ENCODE data around the gene NCAM1. TPM values are rescaled to one million over a fixed set of nuclear protein-coding genes. Genes with fewer than 3 reads are reported as not detected.

Gene NCAM1
- total RNA-seq, 1 donor from 2014 or later: 0.90 TPM

DNA sequence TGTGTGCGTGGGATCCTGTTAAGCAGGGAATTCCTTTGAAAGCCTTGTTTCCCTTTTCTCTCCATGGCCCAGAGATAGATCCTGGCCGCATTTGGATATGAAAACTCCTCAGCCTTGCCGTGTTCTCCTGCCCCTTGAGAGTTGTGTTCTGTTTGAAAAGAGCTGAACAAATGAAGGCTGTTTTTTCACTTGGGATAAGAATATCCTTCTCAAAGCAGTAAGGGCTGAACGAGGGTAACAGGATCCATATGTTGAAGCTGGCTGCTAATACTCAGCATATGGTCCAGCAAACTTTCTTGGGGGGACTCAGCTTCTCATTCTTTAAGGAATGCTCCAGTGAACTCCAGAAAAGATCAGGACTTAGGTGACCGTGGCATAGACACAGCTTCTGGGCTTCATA is 238.6 kb downstream of the NCAM1 start:
- DNase-seq (ENCODE audit: low read depth in 2 of 2): no peak

DNA sequence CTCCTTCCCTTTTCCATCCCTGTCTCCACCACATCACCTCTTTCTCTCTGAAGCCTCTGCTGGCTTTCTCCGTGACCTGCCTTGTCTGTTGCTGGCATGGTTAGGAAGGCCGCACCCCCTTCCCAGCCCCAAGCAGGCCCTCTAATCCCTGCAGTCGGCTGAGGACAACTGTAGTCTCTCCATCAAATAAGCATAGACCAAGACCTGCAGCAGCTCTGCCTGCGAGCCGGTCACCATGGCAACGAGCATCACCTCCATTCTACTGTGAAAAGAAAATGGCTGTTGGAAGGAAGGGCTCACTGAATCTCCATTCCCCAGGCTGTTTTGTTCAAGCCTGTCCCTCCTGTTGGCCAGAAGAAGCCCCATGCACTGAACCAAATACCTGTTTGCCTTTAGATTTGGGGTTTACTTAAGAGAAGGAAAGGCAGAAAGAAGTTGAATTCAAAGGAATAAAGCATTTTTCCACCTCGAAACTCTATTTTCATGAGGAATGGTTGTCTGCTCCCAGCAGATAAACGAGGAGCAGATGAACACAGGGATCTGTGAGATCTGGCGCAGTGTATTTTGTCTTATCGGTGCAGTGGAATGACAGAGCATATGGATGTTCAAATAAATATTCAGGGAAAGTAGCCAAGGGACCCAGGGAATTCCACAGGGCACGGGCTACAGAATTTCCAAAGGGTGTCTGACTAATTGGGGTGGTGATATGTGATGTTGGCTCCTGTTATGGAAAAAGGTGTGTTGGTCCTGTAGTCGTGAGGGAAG is 240.0 kb downstream of the NCAM1 start:
- DNase-seq (ENCODE audit: low read depth in 2 of 2): no peak

DNA sequence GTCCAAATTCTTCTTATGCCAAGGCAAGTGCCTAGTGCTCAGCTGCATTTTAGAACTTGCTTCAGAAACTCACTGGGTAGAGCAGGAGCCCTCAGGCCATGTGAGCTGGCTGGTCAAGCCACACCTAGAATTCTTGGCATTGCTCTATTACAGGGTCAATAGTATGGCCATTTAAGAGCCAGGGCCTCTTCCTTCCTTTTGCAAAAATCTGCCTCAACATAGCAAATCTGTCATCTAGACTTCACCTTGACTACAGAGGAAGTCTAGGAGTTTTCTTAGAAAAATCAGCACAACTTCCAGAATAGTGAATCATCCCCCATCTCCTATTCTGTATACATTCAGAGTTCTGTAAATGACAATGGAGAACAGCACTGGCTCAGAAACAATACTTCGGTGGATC is 241.2 kb downstream of the NCAM1 start:
- DNase-seq (ENCODE audit: low read depth in 2 of 2): no peak

GRCh38 chr11:113203141-113203753 is 242.0 kb downstream of the NCAM1 start:
- DNase-seq (ENCODE audit: low read depth in 2 of 2): no peak

DNA sequence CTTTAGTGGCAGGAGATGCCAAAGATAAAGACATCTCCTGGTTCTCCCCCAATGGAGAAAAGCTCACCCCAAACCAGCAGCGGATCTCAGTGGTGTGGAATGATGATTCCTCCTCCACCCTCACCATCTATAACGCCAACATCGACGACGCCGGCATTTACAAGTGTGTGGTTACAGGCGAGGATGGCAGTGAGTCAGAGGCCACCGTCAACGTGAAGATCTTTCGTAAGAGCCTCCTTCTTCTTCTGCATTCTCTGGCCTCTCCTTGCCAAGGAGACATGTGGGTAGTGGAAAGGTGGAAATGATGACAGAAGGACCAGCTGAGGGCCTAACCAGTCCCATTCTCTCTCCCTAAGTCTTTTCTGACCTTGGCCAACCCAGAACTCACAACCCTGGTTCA is 243.1 kb downstream of the NCAM1 start:
- DNase-seq (ENCODE audit: low read depth in 2 of 2): no peak

GRCh38 chr11:113213549-113213948 is 252.3 kb downstream of the NCAM1 start:
- DNase-seq (ENCODE audit: low read depth in 2 of 2): no peak

DNA sequence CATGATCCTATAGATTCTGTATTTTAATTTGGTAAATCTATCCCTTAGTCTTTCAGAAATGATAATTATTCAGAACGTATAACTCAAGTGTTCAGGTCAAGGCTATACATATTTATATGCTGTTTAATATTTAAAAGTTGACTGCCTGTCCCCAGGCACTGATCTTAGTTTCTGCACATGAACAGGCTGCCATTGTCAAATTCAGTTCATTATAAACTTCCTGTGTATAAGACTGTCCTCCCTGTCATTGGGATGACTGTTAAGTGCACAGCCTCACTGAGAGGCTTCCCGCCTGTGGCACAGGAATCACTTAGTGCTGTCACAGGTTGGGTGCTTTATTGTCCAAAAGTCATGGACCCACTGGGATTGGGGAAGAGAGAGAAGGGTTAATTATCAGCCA is 261.0 kb downstream of the NCAM1 start:
- no peak for DNase-seq (ENCODE audit: low read depth in 2 of 2)

DNA sequence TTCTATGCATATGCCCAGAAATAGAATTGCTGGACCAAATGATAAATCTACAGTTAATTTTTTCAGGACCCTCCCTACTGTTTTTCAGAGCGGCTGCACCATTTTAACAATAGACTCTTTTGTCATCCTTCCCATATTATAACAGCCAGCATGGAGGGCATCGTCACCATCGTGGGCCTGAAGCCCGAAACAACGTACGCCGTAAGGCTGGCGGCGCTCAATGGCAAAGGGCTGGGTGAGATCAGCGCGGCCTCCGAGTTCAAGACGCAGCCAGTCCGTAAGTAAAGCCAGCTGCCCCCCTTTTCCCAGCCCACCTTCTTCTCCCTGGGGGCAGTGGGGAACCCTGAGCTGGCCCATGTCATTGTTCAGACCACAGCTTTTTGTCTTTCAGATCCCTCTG is 273.7 kb downstream of the NCAM1 start:
- DNase-seq (ENCODE audit: low read depth in 2 of 2): no peak

DNA sequence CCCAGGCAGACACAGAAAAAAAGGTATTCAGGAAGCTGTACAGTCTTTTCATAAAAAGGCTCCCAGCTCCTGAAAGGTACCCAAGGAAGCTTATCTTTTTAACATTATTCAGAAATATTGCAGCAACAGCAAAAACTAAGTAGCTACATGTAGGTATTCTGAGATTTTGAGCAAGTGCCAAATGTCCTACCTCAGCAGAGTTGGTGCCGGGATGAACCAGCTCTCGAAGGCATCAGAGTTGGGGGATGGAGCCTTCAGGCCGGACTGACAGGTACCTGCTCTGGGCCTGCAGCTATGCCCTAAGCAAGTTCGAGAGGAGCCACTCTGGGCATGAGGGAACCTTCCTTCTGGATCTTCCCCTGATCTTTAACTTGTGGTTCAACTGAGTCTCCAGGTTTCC is 276.0 kb downstream of the NCAM1 start:
- DNase-seq (ENCODE audit: low read depth in 2 of 2): no peak

DNA sequence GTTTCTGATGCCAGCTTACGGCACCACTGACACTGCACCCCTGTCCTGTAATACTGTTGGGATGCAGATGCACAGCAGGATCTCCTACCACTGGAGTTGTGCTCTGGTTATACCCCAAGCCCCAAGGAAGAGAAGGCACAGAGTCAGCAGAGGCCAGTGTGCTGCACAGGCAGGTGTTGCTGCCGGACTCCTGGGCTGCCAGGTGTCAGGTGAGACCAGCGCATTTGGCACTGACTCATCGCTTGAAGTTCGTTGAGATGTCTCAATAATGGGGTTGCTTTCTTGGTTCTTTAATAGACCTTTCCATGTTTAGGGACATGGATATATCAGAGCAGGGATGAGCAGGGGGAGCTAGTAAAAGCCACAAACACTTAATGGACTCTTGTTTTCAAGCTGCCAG is 277.5 kb downstream of the NCAM1 start:
- DNase-seq (ENCODE audit: low read depth in 2 of 2): no peak

DNA sequence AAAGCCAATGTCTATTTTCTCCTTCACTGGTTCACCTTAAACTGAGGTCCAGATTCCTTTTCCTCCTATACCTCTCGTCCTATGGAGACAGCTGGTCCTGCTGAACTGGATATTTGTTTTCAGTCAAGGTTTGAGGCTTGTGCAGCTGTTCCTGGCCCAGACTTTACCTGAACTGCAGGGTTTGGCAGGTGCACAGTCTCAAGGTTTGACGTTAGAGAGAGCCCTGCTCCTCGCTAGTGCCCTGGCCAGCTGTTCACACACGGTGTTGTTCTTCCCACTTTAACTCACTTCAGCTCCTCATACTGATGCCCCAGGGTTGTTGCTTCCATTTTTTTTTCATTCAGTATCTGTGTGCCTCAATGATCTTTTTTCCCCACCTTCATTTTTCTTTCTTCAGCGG is 279.2 kb downstream of the NCAM1 start:
- DNase-seq (ENCODE audit: low read depth in 2 of 2): no peak

DNA sequence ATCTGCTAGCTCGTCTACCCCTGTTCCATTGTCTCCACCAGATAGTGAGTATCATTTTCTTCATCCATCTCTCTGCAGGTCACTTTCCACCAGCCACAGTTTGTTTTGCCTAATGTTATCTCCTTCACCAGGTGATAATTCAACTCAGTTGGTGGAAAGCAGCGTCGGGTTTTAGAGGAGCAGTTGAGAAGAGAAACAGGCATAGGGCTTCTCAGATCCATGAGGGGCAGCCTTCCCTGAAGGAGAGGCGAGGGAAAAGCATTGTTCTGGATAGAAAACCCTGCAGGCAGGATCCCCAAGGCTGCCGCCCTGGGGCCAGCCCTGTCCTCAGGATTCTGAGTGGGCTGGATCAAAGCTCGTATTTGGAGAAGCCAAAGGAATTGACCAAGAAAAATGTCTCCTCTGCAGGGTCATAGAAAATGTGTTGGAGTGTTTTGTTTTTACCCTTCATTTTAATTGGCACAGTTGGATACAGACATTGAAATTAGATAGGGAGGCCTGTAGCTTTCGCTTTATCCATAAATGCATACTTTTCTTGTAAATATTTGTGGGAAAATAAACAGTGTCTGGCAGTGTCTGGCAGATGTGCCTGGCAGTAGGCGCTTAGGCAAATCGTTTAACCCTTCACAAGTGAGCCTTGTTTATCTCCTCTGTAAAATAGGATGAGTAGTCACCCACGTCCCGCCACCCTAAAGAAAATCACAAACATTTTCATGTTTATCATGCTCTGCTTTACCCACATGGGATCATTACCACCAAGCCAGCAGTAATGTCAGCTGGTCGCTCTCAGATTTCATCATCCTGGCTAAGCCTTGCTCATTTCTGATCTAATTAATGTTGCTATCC is 279.8 kb downstream of the NCAM1 start:
- DNase-seq (ENCODE audit: low read depth in 2 of 2): no peak

DNA sequence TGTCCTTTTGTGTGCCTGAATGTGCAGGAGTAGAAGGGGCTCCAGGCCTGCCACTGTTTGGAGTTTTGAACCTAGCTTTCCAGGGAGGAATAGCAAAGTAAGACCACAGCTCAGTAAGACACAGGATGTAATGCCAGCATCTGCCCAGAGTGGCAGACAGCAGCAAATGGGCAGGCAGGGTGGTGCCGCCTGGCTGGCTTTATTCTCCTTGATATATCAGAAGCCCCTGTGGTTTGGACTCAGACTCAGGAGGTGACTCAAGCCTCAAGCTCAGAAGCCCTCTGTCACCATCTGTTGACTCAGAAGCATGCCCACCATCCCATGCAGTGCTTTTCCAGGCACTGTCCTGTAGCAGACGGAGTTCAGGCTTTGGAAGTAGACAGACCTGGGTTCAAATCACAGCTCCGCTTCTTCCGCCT is 280.4 kb downstream of the NCAM1 start:
- no peak for DNase-seq (ENCODE audit: low read depth in 2 of 2)

GRCh38 chr11:113242060-113242459 is 280.8 kb downstream of the NCAM1 start:
- DNase-seq (ENCODE audit: low read depth in 2 of 2): no peak

DNA sequence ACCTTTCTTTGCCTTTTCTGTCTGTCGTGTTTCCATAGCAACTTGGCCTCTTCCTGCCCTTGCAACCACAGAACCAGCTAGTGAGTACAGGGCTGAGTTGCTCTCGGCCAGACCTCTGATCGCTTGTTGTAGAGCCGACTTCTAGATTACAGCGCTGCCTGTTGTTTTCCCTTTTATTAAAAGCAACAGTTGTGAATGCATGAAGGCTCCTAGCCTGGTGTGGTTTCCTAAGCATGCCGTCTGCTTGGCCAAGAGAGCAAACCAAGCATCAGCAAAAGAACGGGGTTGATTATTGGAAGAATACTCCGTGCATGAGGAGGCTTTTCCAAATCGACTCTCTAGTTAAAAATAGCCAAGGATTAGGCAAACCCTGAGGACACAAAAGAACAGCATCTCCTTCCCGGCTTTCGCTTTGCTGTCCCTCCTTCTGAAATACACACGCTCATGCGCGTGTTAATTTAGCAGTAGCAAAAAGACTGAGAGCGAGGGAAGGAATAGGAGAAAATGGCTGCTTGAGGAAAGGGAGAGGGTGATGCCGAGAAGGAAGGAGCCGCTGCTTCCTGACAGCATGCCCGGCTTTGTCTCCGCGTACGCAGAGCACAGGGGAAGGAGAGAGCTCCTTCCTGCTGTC is 281.7 kb downstream of the NCAM1 start:
- DNase-seq (ENCODE audit: low read depth in 2 of 2): no peak

DNA sequence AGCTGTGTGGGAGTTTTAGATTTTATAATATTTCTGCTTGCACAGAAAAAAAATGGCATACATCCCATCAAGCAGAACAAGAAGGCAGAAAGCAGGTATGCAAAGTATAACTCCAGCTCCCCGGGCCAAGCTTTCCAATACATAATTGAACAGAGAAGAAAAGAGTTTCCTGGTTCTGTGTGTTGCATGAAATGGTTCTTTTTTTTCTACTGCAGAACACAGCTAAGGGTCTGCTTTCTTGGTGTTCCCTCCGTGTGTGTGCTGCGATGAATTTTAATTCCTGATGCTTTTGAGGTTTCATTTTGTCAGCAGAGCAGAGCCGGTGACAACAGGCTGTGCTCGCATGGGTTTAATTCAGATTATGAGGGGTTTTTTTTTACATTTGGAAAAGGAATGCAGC is 282.5 kb downstream of the NCAM1 start:
- no peak for DNase-seq (ENCODE audit: low read depth in 2 of 2)

DNA sequence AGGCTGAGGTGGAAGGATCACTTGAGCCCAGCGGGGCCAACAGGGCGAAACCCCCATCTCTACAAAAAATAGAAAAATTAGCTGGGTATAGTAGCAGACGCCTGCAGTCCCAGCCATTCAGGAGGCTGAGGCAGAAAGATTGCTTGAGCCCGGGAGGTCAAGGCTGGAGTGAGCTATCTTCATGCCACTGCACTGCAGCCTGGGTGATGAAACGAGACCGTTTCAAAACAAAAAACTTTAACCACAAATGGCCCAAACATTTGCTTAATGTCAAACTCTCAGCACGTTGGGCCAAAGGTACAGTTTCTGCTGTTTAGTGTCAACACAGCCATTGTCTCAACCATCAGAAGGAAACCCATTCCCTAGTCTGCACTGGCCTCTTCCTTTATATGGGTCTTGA is 284.0 kb downstream of the NCAM1 start:
- DNase-seq (ENCODE audit: low read depth in 2 of 2): no peak

GRCh38 chr11:113247221-113247620 is 286.0 kb downstream of the NCAM1 start:
- no peak for DNase-seq (ENCODE audit: low read depth in 2 of 2)

DNA sequence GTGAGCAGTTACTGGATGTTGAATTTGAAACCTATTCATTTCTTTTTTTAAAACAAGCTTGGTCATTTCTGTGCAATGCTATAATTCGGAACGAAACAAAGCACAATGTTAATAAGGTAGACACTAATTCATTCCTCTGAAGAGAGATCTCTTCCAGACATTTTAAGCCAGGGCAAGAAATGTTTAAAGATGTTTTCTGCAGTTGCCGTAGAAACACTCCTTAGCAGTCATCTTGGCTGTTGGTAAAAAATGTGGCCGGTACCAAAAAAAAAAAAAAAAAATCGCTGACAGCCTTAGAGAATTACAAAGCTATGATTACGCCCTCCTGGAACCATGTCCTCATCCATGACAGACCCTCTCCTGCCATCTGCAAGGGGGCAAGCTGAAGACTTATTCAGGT is 286.7 kb downstream of the NCAM1 start:
- DNase-seq (ENCODE audit: low read depth in 2 of 2): no peak

DNA sequence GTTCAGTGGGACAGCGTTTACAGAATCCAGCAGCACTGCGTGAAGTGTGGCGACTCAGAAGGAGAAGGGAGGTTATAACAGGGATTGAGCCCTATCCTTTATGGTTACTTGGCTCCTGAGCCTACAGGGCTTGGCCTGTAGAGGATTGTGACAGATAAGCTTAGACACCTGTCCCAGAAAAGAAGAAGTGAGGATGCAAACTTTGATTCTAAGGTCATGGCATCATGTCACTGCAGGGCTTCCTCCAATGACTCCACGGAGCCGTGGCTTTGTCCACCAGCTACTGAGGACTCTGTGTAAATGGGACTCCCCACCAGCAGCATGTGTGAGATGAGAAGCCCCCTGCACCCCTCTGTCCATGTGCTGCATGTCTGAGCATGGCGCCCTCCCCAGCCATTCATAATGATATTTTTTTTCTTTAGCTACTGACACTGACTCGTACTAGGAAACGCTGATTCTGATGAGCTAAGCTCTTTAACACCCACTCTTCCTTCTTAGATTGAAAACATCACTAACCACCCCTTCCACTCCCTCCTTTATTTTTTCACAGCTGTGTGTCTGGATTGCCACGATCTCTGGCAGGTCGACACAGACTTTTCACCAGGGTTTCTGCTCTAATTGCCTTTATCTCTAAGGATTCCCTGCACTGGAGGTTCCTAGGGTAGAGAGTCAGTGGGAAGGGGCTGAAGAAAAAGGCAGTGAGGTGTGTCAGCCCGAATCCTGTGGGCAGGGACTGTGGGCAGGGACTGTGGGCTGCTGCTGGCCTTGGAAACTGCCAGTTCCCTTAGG is 287.7 kb downstream of the NCAM1 start:
- no peak for DNase-seq (ENCODE audit: low read depth in 2 of 2)

GRCh38 chr11:113249491-113249763 is 288.2 kb downstream of the NCAM1 start:
- no peak for DNase-seq (ENCODE audit: low read depth in 2 of 2)

DNA sequence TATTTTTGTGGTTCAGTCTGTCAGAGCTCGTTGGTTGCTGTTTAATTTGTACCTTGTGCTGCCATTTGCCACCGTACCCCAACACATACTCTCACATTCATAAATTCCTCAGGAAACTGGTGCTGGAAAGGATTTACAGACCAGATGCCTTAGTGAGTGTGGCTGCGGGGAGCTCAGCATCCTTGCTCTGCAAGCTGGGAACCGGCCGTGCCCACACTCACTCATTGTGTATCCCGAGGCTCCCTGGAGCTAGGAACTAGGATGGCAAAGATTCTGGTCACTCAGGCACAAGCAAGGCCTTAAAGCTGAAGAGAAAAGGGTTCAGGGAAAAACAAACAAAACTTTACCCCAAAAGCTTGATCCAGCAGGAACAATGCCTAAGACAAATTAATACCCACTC is 288.6 kb downstream of the NCAM1 start:
- no peak for DNase-seq (ENCODE audit: low read depth in 2 of 2)

All from dermis microvascular lymphatic vessel endothelial cell (primary cell).